ENCODE measurements around the gene DENND2D. TPM values are rescaled to one million over a fixed set of nuclear protein-coding genes. Genes with fewer than 3 reads are reported as not detected.

Gene DENND2D
- total RNA-seq, 1 experiment from 2014 or later, result 0.11 TPM

- H2BK5ac ChIP-seq (ENCODE audit: insufficient read length, low read length), result no peak overlapping the region
- peaks cover 4 to 18% (median 10%) of the 10 kb centered on the region in 3 experiments; a peak in 4 of 7 replicates for H3K36me3 Mint-ChIP-seq (ENCODE audit: insufficient read depth in 1 of 3, low read depth in 3 of 3)
- 0 out of 2 replicates have a peak, but pooled peaks cover 1% of the 10 kb centered on the region for H3K79me2 ChIP-seq (ENCODE audit: insufficient read depth, low read length)
- TF ChIP-seq CTCF (conservative IDR thresholded peaks at IDR 0.05), result no peak
- H3K23me2 ChIP-seq (ENCODE audit: insufficient read length, low read depth, low read length, poor library complexity, severe bottlenecking), result no peaks in the 10 kb centered on the region
- no peak overlapping the region for H3K18ac ChIP-seq (ENCODE audit: insufficient read length, low read depth, low read length)
- no peaks in the 10 kb centered on the region for H3K9me3 Mint-ChIP-seq
- no peak overlapping the region for H3K23ac ChIP-seq (ENCODE audit: insufficient read length, low read depth, low read length)
- H3K56ac ChIP-seq (ENCODE audit: insufficient read length, low read depth, low read length), result no peak overlapping the region
- no peak overlapping the region for H3K4ac ChIP-seq (ENCODE audit: low read depth, low read length)
- no peaks in the 10 kb centered on the region for H3K27me3 Mint-ChIP-seq (ENCODE audit: low read depth)
- no peak overlapping the region for H3K4me3 Mint-ChIP-seq
- no peak overlapping the region for H3K27ac ChIP-seq (ENCODE audit: insufficient read length, low read depth, low read length)
- no peak overlapping the region for H3K4me2 ChIP-seq (ENCODE audit: insufficient read depth, insufficient read length, low read length)
- H2BK12ac ChIP-seq (ENCODE audit: insufficient read length, low read depth, low read length), result no peak overlapping the region
- H3K79me1 ChIP-seq (ENCODE audit: insufficient read depth, low read depth, low read length, poor library complexity, severe bottlenecking), result no peaks in the 10 kb centered on the region
- no peak overlapping the region for H3K14ac ChIP-seq (ENCODE audit: insufficient read depth, low read length)
- no CpG with 5 or more reads among the region's 1 CpG for WGBS (ENCODE audit: extremely low coverage, insufficient read length, low lambda C conversion rate)
- no peak for DNase-seq
- no peaks in the 10 kb centered on the region for H3K9me3 ChIP-seq (ENCODE audit: control insufficient read depth, low read depth, low read length)
- no peak overlapping the region for H2AK5ac ChIP-seq (ENCODE audit: insufficient read length, low read length)
- H4K91ac ChIP-seq (ENCODE audit: insufficient read length, low read depth, low read length), result no peak overlapping the region
- H3K4me1 Mint-ChIP-seq, result no peaks in the 10 kb centered on the region
- H3K9ac ChIP-seq (ENCODE audit: extremely low read depth, insufficient read length, low read length), result no peak overlapping the region
- peak overlapping the region in 2 of 3 experiments; percentile 17 to 18; a peak in 2 of 7 replicates for H3K27ac Mint-ChIP-seq
- H3K4me1 ChIP-seq (ENCODE audit: insufficient read depth, low read length), result no peaks in the 10 kb centered on the region
- H2BK15ac ChIP-seq (ENCODE audit: low read depth, low read length), result no peak overlapping the region
- no peak overlapping the region for H2BK20ac ChIP-seq (ENCODE audit: low read depth, low read length, poor library complexity, severe bottlenecking)
- H2BK120ac ChIP-seq (ENCODE audit: low read depth, low read length, poor library complexity, severe bottlenecking), result no peak overlapping the region
- H4K8ac ChIP-seq (replicated peaks; ENCODE audit: insufficient read length, low read depth, low read length), result no peak overlapping the region
- H4K20me1 ChIP-seq (ENCODE audit: control insufficient read depth, insufficient read depth, insufficient read length), result no peaks in the 10 kb centered on the region
- H3K27me3 ChIP-seq (ENCODE audit: insufficient read depth, low read length), result no peaks in the 10 kb centered on the region
- no peak overlapping the region for H2AFZ ChIP-seq (ENCODE audit: low read length)
- no peak overlapping the region for H3T11ph ChIP-seq (ENCODE audit: low read length)
- no peak overlapping the region for H4K5ac ChIP-seq (ENCODE audit: insufficient read length, low read depth, low read length)
These were observed 38.5 kb downstream of the DENND2D start for GRCh38 chr1:111161843-111162487.

All from H9 (cell line).